Measurements from ENCODE around the gene TP63.

Gene TP63

DNA sequence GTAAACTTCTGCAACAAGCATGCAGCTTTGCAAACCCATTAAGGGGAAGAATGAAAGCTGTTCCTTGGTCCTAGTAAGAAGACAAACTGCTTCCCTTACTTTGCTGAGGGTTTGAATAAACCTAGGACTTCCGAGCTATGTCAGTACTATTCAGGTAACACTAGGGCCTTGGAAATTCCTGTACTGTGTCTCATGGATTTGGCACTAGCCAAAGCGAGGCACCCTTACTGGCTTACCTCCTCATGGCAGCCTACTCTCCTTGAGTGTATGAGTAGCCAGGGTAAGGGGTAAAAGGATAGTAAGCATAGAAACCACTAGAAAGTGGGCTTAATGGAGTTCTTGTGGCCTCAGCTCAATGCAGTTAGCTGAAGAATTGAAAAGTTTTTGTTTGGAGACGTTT, 265.3 kb downstream of the TP63 start:
- no peak for DNase-seq

DNA sequence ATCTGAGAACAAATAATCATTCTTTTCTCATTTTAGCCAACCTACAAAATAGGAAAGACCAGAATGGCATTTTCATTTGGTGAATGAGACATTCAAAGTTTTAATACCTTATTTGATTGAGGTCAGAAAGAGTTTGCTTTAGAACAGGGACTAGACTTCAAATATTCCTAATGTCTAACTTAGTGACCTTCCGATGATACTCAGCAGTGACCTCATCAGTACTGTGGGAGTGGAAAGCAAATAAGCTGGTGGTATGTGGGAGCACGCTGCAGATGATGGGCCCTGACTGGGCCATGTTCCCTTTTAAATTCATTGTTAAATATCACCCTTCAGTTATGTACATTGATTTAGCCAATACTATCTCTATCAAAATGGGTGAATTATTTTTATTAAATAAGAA, 266.2 kb downstream of the TP63 start:
- DNase-seq, result no peak

DNA sequence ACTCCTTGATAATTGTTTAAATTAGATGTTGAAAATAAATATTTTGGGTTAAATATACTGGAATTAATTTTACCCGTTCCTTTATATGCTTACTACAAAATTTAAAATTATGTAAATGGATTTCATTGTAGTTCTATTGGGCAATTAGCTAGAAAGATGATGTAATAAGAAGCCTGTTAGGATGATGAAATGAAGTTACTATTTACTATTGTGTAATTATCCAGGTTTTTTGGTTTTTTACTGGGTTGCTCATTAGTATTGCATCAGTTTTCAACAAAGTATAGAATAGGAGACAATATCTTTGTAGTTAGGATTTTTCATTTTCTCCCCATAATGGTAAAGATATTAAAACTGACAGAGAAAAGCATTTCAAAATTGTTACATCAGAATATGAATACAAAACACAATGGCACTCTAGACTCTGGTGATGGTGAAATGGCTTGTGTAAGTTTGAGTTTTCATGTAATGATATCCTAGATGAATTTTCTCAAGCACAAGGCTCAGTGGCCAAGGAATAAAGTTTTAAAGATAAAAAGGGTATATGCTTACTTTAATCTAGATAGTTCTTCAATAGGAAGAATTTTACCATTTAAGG, 267.5 kb downstream of the TP63 start:
- DNase-seq, result no peak

GRCh38 chr3:189899186-189899585, 268.0 kb downstream of the TP63 start:
- DNase-seq, result no peak

DNA sequence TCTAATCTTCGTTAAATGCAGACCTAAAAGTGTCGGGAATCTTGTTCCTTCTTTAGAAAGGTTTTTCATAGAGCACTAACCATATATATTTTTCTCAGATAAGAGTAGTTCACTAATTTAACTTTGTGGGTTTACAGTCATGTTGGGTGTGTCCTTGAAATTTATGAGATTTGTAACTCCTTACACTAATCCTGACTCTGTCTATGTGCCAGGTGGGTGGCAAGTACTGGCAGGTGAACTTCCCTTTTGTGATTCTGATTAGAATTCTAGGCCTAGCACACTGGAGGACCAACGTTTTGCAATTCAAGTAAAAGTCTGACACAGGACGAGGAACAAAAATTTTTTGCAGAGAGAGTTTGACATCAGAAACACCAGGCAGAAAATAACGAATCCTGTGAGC, 269.4 kb downstream of the TP63 start:
- no peak for DNase-seq

DNA sequence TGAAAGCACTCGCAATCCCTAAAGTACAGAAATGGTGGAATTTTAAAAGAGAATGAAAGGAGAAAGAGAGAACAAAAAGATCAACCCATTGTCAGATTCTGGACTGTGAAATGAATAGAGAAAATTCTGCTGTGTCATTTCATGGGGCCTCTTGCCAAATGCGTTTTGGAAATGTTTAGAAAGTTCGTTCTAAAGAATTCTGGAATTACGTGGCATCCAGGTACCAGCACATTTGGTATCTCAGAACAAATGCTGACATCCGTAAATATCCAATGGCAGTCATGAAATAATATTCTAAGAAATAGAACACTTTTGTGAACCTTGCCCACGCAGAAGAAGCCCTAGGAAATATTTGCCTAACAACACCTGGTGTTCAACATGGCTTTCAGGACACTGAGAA, 270.3 kb downstream of the TP63 start:
- DNase-seq, result no peak

- no peak for DNase-seq
Measured at GRCh38 chr3:189902230-189903186, 271.3 kb downstream of the TP63 start.

DNA sequence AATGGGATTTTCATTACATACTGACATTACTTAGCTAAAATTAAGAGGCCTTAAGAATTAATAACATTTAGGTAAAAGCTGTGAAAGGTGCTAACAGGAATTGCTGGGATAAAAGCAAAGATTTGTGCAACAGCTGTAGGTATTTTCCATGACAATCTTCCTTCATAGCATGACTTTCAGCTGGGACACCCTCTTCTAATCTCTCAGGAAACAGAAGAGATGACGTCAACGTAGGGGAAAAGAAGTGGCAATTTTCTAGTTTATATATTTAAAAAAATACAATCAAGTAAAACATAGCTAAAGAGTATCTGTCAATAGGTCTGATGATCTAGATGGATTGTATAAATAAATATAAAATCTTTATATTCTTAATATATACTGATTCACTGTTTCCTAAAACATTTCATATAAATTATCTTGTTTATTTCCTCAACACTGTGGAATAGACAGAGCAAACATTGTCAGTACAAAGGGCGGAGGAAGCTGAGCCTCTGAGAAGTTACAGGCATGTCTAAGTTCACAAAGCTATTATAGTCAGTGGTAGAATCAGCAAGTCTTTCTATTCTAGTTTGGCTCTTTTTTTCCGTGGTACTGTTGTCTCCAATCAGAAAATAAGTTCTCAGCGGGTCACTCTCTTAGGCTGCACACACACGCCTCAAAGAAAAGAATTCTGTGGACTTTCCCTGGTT, 272.5 kb downstream of the TP63 start:
- no peak for DNase-seq

DNA sequence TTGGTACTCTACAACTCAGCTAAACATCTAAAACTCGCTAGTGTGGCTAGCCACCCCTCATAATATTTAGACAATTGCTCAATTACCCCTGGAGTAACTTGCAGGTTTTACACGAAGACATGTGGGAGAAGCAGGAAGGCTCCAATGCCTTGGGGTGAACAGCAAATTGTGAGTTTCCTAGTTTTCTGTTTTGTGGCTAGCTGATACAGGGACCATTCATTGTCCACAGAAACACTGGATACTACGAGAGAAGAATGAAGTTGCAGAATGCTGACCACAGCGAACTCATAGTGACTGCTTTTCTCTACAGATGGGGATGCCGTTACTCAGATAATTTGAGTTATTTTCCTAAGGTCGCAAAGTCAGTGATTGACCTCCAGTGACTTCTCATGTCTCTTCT, 276.6 kb downstream of the TP63 start:
- no peak for DNase-seq

- no peak for DNase-seq
Measured at GRCh38 chr3:189908646-189909045, 277.5 kb downstream of the TP63 start.

DNA sequence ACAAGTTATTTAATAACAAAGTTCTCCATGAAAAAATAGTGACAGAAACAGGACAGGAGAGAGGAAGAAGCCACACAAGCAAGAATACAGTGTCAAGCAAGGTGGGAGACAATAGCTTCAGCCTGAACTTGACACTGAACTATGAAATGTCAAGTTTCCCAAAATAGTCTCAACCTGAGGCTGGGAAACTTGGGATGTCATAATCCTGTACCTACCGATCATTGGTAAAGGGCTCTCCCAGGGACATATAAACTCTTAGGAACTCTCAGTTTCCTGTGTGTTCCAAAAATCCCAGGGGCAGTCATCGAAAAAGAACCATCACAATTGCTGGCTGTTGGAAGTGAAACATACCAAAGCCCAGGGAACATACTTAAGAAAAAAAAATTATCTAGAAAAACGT, 277.9 kb downstream of the TP63 start:
- DNase-seq, result no peak

DNA sequence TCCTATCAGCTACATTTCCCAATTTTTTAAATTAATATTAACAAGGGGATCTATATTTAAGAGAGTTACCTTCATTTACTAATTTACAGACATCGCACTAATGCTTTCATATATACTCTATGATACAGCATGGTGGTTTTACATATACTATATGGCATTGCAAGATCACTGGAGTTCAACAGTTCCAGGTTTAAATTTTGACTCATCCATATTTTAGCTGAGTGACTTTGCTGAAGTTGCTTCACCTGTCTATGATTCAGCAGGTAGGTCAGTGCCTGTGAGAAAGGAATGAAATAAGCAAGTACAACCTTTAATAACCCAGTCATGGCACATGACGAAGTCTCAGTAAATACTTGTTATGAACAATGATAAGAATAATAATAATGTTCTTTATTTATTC, 278.4 kb downstream of the TP63 start:
- DNase-seq, result no peak

- no peak for DNase-seq
Measured at GRCh38 chr3:189911001-189911400, 279.8 kb downstream of the TP63 start.

- peak; percentile 23 for DNase-seq
Measured at GRCh38 chr3:189914799-189915198, 283.6 kb downstream of the TP63 start.

DNA sequence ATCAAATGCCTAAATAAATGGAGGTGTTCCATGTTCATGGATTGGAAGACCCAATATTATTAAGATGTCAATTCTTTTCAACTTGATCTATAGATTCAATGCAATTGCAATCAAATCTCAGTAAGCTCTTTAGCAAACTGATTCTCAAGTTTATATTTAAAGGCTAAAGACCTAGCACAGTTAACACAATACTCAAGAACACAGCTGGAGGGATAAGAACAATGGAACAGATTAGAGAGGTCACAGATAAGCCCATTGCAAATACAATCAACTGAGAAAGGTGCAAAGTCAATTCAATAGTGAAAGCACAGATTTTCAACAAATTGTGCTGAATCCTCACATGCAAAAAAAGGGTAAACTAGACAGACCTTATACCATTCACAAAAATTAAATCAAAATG, 290.6 kb downstream of the TP63 start:
- no peak for DNase-seq

DNA sequence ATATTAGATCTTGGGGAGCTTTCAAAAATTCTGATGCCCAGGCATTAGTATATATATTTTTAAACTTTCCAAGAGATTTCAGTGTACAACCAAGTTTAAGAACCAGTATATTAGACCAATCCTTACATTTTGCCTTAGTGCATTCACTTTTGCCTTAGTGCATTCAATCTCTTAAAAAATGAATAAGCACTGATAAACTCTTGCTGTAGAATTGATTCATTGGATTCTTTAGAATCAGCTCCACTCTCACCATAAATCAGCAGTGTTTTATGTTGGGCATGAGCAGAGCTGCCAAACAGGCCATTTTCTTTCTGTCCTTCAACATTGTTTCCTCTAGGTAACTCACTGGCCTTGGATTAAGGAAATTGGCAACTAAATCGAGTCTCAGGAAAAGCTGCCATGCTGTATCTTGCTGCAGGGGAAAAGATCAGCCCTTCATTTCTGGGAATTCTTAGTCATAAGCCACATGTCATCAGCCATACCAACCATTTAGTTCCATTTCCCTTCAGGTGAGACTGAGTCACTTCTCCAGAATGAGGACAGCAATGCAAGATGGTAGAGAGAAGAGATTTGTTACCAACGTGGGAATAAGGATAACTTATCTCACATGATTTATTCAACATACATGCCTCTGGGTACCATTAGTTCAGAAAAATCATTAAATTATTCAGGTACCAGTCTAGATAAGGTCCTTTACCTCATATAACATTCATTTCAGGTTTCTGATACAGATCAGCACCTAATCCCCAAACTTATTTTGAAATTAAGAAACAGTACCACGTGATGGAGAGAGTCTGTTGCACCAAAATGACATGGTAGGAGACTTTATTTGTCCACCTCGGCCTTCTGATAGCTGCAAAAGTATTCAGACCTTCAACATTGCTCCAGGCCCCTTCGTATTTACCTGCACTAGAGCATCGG, 297.0 kb downstream of the TP63 start:
- DNase-seq, result peak; percentile 11

DNA sequence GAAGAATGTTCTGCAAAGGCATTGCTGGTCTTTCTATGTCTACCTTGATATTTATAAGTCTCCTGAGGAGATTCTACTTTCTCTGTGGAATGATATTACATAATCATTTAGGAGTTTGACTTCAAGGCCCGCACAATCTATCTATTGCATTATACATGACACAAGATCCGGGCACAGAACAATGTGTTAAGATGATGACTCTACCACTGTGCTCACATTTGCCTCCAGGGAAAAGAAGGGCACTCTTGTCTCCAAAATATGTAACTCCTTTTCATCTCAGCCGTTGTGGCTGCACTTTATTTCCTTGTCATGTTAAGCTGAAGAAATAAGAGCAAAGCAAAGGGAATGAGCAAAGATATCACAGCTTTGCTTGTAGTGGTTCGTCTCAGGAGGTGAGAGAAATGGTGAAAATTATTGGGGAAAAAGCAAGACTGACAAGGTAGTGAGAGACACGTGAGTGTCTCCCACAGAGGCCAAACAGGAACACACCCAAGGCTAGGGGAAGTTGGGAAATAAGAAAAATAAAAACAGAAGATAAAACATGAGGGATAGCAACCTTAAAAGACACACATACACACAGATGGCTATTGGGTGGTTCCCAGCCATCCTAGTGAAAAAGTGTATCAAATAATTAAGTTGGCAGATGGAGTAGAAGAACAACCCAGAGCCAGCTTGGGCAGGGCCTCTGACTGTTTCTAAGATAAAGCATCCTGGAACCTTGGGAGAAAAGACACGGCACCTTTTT, 305.2 kb downstream of the TP63 start:
- DNase-seq, result no peak

- no peak for DNase-seq
Measured at GRCh38 chr3:189937302-189938127, 306.3 kb downstream of the TP63 start.

- no peak for DNase-seq
Measured at GRCh38 chr3:189941125-189941524, 309.9 kb downstream of the TP63 start.

- peak; percentile 40 for DNase-seq
Measured at GRCh38 chr3:189941679-189942078, 310.5 kb downstream of the TP63 start.

GRCh38 chr3:189942948-189943347, 311.8 kb downstream of the TP63 start:
- DNase-seq, result no peak

Measured in activated CD4-positive, alpha-beta T cell treated with anti-CD3 and anti-CD28 coated beads for 48 hours (primary cell).